GM19035 (cell line): Measurements from ENCODE around the gene CSN3.
"Not testable (repeated sequence)": the region's sequence is repeated elsewhere in the genome, so short reads cannot be mapped to it uniquely, and the experiment has no call there.

Experiments used
- ATAC-seq: cut with Tn5 transposase; IDR thresholded peaks from one replicate; pipeline ENCODE4 v1.9.1; 2021; ENCODE audit not compliant: unreplicated experiment

The CSN3 gene

GRCh38 chr4:70242297-70242696 lies at the start of gene CSN3:
Gene CSN3, plus strand, starts transcription at chr4:70242597. Its CDS starts 2,223 bp downstream, at chr4:70244820.
- not testable (repeated sequence) for ATAC-seq

GRCh38 chr4:70192895-70193294 lies 49.5 kb upstream of the CSN3 start:
- ATAC-seq, result no peak

GRCh38 chr4:70195425-70195824 lies 47.0 kb upstream of the CSN3 start, which contains the start of gene ODAM:
Gene ODAM, plus strand, starts transcription at chr4:70195725. Its CDS starts 819 bp downstream, at chr4:70196544.
- no peak for ATAC-seq

GRCh38 chr4:70196857-70197256 lies 45.5 kb upstream of the CSN3 start:
- no peak for ATAC-seq

- no peak for ATAC-seq
Measured at GRCh38 chr4:70197842-70198241, 44.6 kb upstream of the CSN3 start.

- ATAC-seq, result no peak
Measured at GRCh38 chr4:70203601-70204000, 38.8 kb upstream of the CSN3 start.

GRCh38 chr4:70212752-70213151 lies 29.6 kb upstream of the CSN3 start:
- ATAC-seq, result not testable (repeated sequence)

GRCh38 chr4:70216109-70216508 lies 26.3 kb upstream of the CSN3 start:
- ATAC-seq, result not testable (repeated sequence)

GRCh38 chr4:70216550-70216949 lies 25.8 kb upstream of the CSN3 start:
- ATAC-seq, result not testable (repeated sequence)

GRCh38 chr4:70221389-70221788 lies 21.0 kb upstream of the CSN3 start:
- not testable (repeated sequence) for ATAC-seq

- ATAC-seq, result not testable (repeated sequence)
Measured at GRCh38 chr4:70221818-70222217, 20.6 kb upstream of the CSN3 start.

GRCh38 chr4:70225824-70226223 lies 16.6 kb upstream of the CSN3 start, which contains the start of gene FDCSP:
Gene FDCSP, plus strand, starts transcription at chr4:70226124. Its CDS starts 5,071 bp downstream, at chr4:70231195.
- ATAC-seq, result no peak

GRCh38 chr4:70236125-70236524 lies 6.3 kb upstream of the CSN3 start:
- no peak for ATAC-seq

- ATAC-seq, result no peak
Measured at GRCh38 chr4:70239131-70239883, 3.1 kb upstream of the CSN3 start.

- ATAC-seq, result no peak
Measured at GRCh38 chr4:70239884-70240591, 2.4 kb upstream of the CSN3 start.

- no peak for ATAC-seq
Measured at GRCh38 chr4:70243091-70243490, 694 bp downstream of the CSN3 start.

- no peak for ATAC-seq
Measured at GRCh38 chr4:70251250-70251944, 9.0 kb downstream of the CSN3 start.

GRCh38 chr4:70251945-70252277 lies 9.5 kb downstream of the CSN3 start:
- no peak for ATAC-seq

GRCh38 chr4:70269674-70270073 lies 27.3 kb downstream of the CSN3 start:
- ATAC-seq, result no peak

- ATAC-seq, result no peak
Measured at GRCh38 chr4:70277121-70277520, 34.7 kb downstream of the CSN3 start.

GRCh38 chr4:70280567-70280966 lies 38.2 kb downstream of the CSN3 start:
- no peak for ATAC-seq

- no peak for ATAC-seq
Measured at GRCh38 chr4:70288651-70289050, 46.3 kb downstream of the CSN3 start.
